Raji (cell line): ENCODE results near the gene MELK.

Experiments
- POLR2A ChIP-seq: IDR thresholded peaks from 2 replicates; pipeline ENCODE4 v1.6.1; 2011; ENCODE audit warnings: low read depth, low read length, control low read depth; ENCODE audit not compliant: insufficient read depth

The MELK gene

DNA sequence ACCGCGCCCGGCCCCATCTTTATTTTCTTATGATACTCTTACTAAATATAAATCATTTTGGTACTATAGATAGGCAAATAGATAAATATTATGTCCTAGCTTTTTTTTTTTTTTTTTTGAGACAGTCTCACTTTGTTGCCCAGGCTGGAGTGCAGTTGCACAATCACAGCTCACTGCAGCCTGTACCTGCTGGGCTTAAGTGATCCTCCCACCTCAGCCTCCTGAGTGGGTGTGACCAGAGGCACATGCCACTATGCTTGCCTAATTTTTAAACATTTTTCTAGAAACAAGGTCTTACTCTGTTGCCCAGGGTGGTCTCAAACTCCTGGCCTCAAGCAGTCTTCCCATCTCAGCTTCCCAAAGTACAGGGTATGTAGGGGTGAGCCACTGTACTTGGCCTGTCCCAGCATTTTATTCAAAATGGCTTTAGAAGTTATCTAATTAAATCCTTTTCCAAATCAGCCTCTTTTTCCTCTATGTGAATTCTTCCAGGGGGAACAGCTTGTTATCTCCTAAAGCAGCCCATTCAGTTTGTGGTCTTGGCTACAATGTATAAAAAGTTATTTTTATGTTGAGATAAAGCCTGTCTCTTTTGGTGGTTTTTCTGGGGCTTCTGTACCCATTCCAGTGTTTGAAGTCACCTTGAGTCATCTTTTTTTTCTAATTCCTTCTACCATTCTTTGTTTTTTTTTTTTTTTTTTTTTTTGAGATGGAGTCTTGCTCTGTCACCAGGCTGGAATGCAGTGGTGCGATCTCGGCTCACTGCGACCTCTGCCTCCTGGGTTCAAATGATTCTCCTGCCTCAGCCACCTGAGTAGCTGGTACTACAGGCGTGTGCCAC lies 12.1 kb downstream of the MELK start:
- no peak for TF ChIP-seq POLR2A

DNA sequence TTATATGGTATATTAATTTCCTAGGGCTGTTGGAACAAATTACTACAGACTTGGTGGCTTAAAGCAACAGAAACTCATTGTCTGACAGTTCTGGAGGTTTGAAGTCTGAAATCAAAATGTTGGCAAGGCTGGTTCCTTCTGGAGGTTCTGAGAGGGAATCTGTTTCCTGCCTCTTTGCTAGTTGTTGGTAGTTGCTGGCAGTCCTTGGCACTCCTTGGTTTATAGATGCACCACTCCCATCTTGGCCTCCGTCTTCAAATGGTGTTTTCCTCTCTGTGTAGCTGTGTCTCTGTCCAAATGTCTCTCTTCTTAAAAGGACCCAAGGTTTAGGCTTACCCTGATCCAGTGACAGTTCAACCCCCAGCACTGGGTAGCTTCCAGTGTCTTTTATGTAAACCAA lies 17.5 kb downstream of the MELK start:
- no peak for TF ChIP-seq POLR2A

DNA sequence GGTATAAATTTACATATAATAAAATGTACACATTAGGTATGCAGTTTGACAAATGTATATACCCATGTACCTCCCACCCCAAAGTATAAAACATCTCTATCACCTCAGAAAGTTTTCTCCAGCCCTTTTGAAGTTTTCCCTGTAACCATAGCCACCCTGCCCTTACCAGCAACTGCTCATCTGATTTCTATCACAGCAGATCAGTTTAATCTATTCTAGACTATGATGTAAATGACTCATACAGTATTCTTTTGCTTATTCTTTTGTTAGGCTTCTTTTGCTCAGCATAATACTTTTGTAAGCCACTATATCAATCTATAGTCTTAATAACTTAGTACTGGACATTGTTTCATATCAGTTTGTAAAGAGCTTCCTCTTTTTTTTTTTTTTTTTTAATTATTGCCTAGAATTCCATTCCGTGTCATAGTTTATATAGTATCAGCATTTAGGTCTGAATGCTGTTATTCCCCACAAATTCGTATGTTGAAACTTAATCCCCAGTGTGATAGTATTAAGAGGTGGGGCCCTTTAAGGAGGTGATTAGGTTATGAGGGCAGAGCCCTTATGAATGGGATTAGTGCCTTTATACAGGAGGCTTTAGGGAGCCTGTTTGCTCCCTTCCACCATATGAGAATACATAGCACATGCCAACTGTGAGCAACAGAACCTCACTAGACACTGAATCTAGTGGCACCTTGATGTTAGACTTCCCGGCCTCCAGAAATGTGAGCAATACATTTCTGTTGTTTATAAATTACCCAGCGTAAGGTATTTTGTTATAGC lies 20.3 kb downstream of the MELK start:
- no peak for TF ChIP-seq POLR2A

DNA sequence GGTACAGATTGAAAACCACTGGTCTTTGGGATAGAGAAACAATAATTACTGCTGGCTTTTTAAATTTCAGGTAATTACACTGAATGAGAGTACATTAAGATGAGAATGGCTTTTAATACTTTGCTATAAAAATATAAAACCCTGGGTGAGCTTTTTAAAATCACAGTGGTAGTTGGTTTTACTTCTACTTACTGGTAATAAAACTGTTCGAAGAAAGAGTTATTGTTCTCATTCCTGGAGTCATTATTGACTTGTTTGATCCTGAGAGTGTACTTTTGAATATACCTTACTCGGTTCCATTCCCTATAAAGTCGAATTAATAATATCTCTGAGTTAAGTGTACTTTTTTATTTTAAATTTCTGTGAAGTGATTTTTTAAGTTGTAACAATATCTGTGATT lies 21.5 kb downstream of the MELK start:
- no peak for TF ChIP-seq POLR2A

DNA sequence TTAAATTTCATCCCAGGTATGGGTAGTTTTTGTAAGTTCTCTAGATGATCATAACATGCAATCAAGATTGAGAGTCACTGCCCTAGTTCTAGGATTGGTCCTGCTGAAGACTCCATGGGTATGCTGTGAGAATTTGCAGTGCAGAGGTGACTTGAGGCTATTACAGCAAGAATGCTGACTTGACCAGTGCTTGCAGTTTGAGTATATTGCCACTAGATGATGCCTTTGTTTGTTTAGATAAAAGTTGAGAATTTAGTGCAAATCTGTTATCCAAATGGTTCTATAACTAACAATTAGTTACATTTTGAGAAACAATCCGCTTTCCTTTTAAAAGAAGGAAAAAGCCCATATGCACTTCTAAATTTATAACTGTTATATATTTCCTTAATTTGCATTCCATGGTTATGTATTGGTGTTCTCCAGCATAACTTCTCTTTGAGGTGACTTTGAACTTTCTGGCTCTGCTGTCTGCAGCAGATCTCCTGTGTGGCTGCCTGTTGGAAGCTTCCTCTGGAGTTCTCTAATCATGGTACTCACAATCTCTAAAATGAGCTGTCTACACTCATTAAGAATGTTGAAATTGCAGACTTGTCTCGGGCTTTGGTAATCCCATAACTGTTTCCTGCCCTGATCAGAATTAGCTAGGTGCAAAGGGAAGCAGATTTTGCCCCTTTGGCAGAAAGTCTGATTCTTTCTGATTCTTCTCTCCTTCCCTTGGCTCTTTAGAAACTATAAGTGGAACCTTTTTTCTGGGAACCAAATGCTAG lies 24.9 kb downstream of the MELK start:
- no peak for TF ChIP-seq POLR2A

DNA sequence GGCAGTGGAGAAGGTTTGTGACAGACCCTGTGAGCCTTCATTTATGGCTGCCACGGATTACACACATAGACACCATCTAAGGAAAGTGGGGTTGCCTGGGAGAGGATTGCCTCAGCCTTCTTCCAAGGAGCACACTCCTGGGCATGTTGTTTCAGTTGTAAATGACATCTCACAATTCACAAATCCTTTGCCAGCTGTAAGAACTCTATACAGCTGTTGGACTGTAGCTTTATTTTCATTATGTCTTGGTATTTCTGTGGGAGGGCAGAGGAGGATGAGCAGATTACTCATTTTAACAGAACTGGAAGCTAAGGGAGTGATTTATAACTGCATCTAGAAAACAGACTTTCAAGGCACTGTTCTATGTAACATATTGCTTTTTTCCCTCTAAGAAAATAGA lies 25.6 kb downstream of the MELK start:
- TF ChIP-seq POLR2A: no peak

DNA sequence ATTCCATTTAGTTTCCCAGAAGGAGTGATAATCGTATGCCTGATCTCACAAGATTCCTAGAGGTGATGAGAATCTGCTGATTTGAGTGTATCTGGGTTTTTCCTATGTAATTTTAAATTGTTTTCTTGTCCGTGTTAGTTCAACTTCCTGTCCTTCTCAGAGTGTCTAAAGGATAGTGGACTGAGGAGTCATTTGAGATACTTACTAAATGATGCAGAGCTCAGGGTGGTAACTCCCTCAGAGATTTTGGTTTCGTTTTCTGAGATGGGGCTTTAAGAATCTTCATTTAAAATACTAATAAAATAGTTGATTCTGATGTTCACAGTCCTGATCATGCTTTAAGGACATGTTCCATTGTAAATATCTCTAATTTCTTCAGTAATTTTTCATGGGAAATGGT lies 30.3 kb downstream of the MELK start:
- TF ChIP-seq POLR2A: no peak

DNA sequence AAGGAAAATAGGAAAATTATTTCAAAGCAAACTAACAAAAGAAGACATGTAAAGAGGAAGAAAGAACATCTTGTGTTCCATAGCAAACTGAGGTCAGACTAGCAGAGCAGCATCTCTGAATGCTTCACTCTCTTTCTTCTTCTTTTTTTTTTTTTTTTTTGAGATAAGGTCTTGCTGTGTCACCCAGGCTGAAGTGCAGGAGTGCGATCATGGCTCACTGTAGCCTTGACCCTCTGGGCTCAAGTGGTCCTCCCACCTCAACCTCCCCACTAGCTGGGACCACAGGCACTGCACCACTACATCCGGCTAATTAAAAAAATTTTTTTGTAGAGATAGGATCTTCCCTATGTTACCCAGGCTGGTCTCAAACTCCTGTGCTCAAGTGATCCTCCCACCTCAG lies 36.6 kb downstream of the MELK start:
- no peak for TF ChIP-seq POLR2A

DNA sequence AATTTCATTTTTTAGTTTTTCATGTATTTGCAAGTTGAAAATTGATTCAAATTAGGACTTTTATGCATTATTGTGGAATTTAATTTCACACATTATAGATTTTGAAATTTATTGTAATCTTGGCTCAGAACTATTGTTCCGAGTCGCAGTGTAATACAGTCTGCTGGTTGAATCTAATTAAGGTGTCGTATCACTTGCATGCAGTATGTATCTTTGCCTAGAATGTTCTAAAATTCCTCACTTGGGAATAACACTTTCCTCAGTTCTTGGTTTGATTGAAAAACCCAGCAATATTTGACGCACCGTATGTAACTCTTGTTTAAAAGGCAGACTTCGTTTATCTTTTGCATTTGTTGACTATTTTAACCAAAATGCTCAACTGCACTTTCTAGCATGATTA lies 49.4 kb downstream of the MELK start:
- no peak for TF ChIP-seq POLR2A

DNA sequence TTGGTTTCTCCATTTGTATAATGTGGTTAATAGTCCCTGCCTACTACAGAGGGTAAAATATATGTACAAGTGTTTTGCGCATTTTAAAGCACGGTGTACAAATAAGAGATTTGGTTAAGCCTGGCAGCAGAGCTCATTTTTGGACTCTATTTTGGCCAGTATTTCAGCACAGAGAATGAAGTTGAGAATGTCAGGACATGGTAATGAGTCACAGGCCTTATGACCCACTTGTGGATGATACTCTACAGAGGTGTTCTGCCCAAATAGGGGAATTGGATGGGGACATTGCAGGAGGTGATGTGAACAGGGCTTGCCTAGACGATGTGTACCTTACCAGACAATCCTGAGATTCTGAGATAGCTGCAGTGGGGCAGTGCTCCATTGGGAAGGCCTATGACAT lies 50.6 kb downstream of the MELK start:
- no peak for TF ChIP-seq POLR2A

DNA sequence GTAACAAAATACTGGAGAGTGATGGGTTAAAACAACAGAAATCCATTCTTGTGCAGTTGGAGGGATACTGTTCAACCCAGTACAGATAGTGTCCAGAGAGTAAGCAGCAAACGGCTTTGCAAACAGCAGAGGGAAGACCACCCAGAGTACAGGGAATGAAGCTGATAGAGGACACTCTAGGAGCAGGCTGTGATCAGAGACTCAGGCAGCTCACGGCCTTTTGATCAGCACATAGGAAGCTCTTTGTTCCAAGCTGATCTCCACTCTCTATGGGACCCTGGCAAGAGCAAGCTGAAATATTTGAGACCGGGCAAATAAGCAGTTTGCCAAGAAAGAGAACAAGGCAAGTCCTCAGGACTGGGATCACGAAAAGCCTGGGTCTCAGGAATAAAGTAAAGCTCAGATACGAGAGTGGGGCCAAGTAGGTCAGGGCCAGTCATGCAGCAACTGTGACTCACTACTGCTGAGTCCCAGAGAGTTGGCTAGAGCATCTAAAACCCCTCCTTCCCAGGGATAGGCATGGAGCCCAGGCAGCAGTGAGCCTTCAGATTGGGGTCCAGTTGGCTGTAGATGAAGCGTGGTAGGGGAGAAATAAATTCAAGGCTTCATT lies 52.4 kb downstream of the MELK start:
- TF ChIP-seq POLR2A: no peak

DNA sequence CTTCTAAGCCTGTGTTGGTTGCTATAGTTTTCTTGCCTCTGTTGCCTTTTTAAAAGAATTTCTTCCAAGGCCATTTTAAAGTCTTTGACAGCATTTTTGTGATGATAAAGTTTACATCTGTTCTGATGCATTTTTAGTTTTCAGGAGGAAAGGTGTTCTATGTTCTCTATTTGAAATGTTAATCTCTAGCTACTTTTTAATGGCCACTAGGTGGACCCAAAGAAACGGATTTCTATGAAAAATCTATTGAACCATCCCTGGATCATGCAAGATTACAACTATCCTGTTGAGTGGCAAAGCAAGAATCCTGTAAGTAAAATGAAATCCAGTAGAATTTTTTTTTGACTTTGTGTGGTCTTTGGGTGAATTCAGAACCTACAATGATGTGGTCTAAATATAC lies 60.2 kb downstream of the MELK start:
- TF ChIP-seq POLR2A: no peak

DNA sequence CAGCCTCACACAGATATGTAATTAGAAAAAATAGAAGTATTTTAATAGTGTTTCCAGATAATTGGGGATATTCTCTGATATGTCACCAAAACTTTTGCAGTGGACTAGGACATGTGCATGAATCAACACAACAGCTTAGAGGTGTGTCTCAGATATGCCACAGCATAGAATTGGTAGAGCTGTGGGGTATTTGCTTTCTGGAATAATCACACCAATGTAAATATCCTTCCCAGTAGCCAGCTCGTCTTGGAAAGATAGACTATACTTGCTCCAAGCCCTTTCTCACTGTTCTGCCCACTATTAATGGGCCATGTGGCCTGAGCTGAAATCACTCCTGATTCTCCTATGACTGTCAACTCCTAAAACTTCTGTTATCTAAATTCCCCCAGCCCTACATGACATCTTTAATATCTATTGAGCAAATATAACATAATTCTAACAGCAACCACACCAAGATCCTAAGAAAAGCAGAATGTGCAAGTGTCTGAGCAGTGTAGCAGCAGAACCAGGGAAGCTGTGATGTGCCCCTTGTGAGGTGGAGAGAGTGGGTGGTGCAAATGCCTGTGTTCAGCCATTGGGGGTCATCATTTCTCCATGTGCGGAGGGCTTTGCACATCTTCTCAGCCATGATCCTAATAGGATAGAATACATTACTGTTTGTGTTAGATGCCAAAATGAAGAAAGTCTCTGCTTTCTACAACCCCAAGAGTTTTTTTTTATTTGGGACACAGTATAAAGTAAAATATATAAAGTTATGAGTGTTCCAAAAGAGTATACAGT lies 65.0 kb downstream of the MELK start:
- TF ChIP-seq POLR2A: no peak

DNA sequence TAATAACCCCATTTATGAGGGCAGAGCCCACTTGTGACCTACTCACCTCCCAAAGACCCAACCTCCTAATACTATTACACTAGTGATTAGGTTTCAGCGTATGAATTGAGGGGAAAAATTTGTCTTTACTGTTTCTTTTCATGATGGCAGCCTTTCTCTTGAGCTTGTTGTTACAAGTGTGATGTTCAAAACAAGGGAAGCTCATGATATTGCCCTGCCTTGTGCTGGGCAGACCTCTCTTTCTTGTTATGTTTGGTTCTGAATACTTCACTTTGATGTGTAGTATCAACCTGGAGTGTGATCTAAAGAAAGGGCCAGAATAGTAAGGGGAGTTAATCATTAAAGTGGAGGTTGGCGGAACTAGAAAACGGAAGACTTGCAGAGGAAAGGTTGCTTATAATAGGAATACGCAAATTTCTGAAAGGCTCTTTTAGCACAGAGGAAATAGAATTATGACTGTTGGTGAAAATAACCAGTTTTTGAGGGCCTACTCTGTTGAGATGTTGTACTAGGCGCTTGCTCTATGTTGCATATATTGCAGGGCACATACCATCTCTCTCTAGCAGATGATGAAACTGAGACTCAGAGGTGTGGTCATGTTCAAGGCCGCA lies 68.2 kb downstream of the MELK start:
- no peak for TF ChIP-seq POLR2A
